Measurements from ENCODE around the gene GAGE2A. TPM values are rescaled to one million over a fixed set of nuclear protein-coding genes. Genes with fewer than 3 reads are reported as not detected.

The GAGE2A gene
- total and polyA plus RNA-seq, 7 experiments from 2014 or later: not detected

DNA sequence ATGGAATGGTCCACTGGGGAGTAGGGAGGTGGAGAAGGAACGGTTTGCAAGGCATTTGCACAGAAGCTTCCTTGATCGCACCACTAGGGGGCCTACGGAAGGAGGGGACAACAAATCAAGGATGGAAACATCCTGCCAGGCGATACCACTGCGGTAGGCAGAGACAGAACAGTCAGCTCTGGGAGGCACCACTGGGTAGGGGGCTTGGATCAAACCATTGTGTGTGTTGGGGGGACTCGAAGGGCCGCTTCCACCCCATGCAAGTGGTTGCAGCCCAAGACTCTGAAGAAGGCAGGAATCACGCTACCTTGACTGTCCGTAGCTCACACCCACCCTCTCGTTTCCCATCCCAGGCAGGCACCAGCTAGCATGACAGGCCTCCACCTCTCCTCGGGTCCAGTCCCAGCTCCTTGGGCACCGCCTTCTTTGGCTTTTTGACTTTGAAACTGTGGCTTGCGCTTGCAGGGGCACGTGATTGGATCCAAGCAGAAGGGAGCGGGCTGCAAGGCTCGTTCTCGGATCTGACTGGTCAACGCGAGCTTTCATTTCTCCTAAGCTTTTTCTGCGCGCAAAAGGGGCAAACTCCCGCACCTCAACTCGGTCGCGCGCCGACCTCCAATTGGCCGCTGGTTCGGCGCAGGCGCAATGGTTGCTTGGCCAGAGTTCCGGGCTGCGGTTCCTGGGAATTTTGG is 37.9 kb downstream of the GAGE2A start:
- H3K36me3 Mint-ChIP-seq: no peaks in the 10 kb centered on the region
- peak overlapping the region in 9 of 10 donors; percentile 25 to 85 (median 59) for H3K4me3 Mint-ChIP-seq
- ChIA-PET CTCF (no interaction called here), POLR2A (no interaction called here)
- H3K4me1 Mint-ChIP-seq: no peaks in the 10 kb centered on the region
- H3K27ac Mint-ChIP-seq: peak overlapping the region in 2 of 9 donors; percentile 46 to 61
- H3K4me1 ChIP-seq (ENCODE audit: control insufficient read depth in 2 of 2, insufficient read depth in 2 of 2, low read length in 2 of 2): no peaks in the 10 kb centered on the region
- no peak overlapping the region for H3K4me3 ChIP-seq (ENCODE audit: low read length)
- DNase-seq: peak in 7 of 9 donors; percentile 3 to 41 (median 34)
- no peaks in the 10 kb centered on the region for H3K9me3 ChIP-seq (ENCODE audit: control insufficient read depth in 2 of 3, low read length in 3 of 3)
- no peaks in the 10 kb centered on the region for H3K36me3 ChIP-seq (ENCODE audit: control insufficient read depth in 2 of 3, insufficient read depth in 3 of 3, low read length in 3 of 3)
- peak; percentile 85 for ATAC-seq
- peaks cover 0 to 5% (median 0%) of the 10 kb centered on the region in 5 donors for H3K27me3 Mint-ChIP-seq
- peaks cover 0 to 18% (median 6%) of the 10 kb centered on the region in 11 donors for H3K9me3 Mint-ChIP-seq
- no peaks in the 10 kb centered on the region for H3K27me3 ChIP-seq (ENCODE audit: control insufficient read depth in 2 of 2, insufficient read depth in 2 of 2, low read length in 2 of 2)
- no peak overlapping the region for H3K27ac ChIP-seq (ENCODE audit: low read depth, low read length)
- intact Hi-C loops (cut with micrococcal nuclease): no loop called here

GRCh38 chrX:49644991-49645637 is 55.8 kb downstream of the GAGE2A start:
- POLR2A ChIA-PET: no interaction called here
- no peak overlapping the region for H3K4me3 ChIP-seq (ENCODE audit: low read length)
- ATAC-seq: no peak
- no peaks in the 10 kb centered on the region for H3K36me3 Mint-ChIP-seq
- no peak overlapping the region for H3K27ac Mint-ChIP-seq
- no peaks in the 10 kb centered on the region for H3K36me3 ChIP-seq (ENCODE audit: control insufficient read depth in 2 of 3, insufficient read depth in 3 of 3, low read length in 3 of 3)
- H3K9me3 Mint-ChIP-seq: no peaks in the 10 kb centered on the region
- H3K27ac ChIP-seq (ENCODE audit: low read depth, low read length): no peak overlapping the region
- no peaks in the 10 kb centered on the region for H3K4me1 Mint-ChIP-seq
- H3K9me3 ChIP-seq (ENCODE audit: control insufficient read depth in 2 of 3, low read length in 3 of 3): no peaks in the 10 kb centered on the region
- CTCF ChIA-PET: no interaction called here
- H3K27me3 Mint-ChIP-seq: peaks cover 0 to 10% (median 0%) of the 10 kb centered on the region in 5 donors
- intact Hi-C loops (cut with micrococcal nuclease): no loop called here
- no peaks in the 10 kb centered on the region for H3K27me3 ChIP-seq (ENCODE audit: control insufficient read depth in 2 of 2, insufficient read depth in 2 of 2, low read length in 2 of 2)
- H3K4me3 Mint-ChIP-seq: no peak overlapping the region
- no peak for DNase-seq
- H3K4me1 ChIP-seq (ENCODE audit: control insufficient read depth in 2 of 2, insufficient read depth in 2 of 2, low read length in 2 of 2): no peaks in the 10 kb centered on the region

Other genes starting within 250 kb of the GAGE2A start
- gene GAGE12C, start 57.3 kb upstream of the GAGE2A start, total RNA-seq: not detected
- gene GAGE12C, start 57.3 kb upstream of the GAGE2A start, polyA plus RNA-seq: not detected
- not detected for gene GAGE12D, start 47.8 kb upstream of the GAGE2A start, total RNA-seq
- not detected for gene GAGE12D, start 47.8 kb upstream of the GAGE2A start, polyA plus RNA-seq
- not detected for gene GAGE12E, start 38.2 kb upstream of the GAGE2A start, total RNA-seq
- gene GAGE12E, start 38.2 kb upstream of the GAGE2A start, polyA plus RNA-seq: not detected
- gene GAGE12F, start 28.7 kb upstream of the GAGE2A start, total RNA-seq: not detected
- gene GAGE12F, start 28.7 kb upstream of the GAGE2A start, polyA plus RNA-seq: not detected
- not detected for gene GAGE12G, start 19.1 kb upstream of the GAGE2A start, total RNA-seq
- not detected for gene GAGE12G, start 19.1 kb upstream of the GAGE2A start, polyA plus RNA-seq
- not detected for gene GAGE12H, start 9.5 kb upstream of the GAGE2A start, total RNA-seq
- not detected for gene GAGE12H, start 9.5 kb upstream of the GAGE2A start, polyA plus RNA-seq
- not detected for gene GAGE1, start 9.5 kb downstream of the GAGE2A start, total RNA-seq
- not detected for gene GAGE1, start 9.5 kb downstream of the GAGE2A start, polyA plus RNA-seq
- gene PAGE1, start 106.5 kb downstream of the GAGE2A start, total RNA-seq: not detected
- not detected for gene PAGE1, start 106.5 kb downstream of the GAGE2A start, polyA plus RNA-seq
- not detected for gene PAGE4, start 239.8 kb downstream of the GAGE2A start, total RNA-seq
- gene PAGE4, start 239.8 kb downstream of the GAGE2A start, polyA plus RNA-seq: not detected